ENCODE measurements around the gene ADGB. TPM values are rescaled to one million over a fixed set of nuclear protein-coding genes. Genes with fewer than 3 reads are reported as not detected.
A peak's percentile ranks its signal among the peaks of the same experiment; 100 is the strongest.

ADGB gene
- total and polyA plus RNA-seq, 4 donors, result 1.4 to 9.7 (median 5.5) TPM

GRCh38 chr6:146856296-146856695 lies 257.5 kb downstream of the ADGB start:
- Histone ChIP-seq H3K27ac (ENCODE audit: low read depth in 1 of 2, low read length in 1 of 2) (no peak overlapping the region), H3K9me3 (ENCODE audit: control insufficient read depth in 4 of 4, insufficient read depth in 3 of 4, low read length in 3 of 4) (no peaks in the 10 kb centered on the region), H3K4me1 (ENCODE audit: control insufficient read depth in 5 of 5, insufficient read depth in 5 of 5, low read length in 5 of 5) (peaks cover 0 to 6% (median 0%) of the 10 kb centered on the region in 5 donors), H3K4me3 (no peak overlapping the region), H3K36me3 (ENCODE audit: control insufficient read depth in 4 of 4, insufficient read depth in 4 of 4, low read length in 4 of 4) (no peaks in the 10 kb centered on the region), H3K9ac (ENCODE audit: insufficient read depth in 1 of 2, low read length in 2 of 2) (no peak overlapping the region), H3K27me3 (ENCODE audit: control insufficient read depth in 3 of 3, insufficient read depth in 3 of 3, low read length in 2 of 3) (no peaks in the 10 kb centered on the region)
- ATAC-seq (ENCODE audit: insufficient read depth, low FRiP score) (no peak), DNase-seq (no peak)
- 84 to 90% methylated on average over 7 of the region's 7 CpGs for WGBS, 2 donors
- TF ChIP-seq CTCF (IDR thresholded peaks at IDR 0.05; ENCODE audit: control extremely low read depth, extremely low read depth), result no peak

- Histone ChIP-seq H3K27ac (ENCODE audit: low read depth in 1 of 2, low read length in 1 of 2) (no peak overlapping the region), H3K9me3 (ENCODE audit: control insufficient read depth in 4 of 4, insufficient read depth in 3 of 4, low read length in 3 of 4) (no peaks in the 10 kb centered on the region), H3K36me3 (ENCODE audit: control insufficient read depth in 4 of 4, insufficient read depth in 4 of 4, low read length in 4 of 4) (no peaks in the 10 kb centered on the region), H3K9ac (ENCODE audit: insufficient read depth in 1 of 2, low read length in 2 of 2) (peak overlapping the region in 1 of 2 donors; percentile 45), H3K27me3 (ENCODE audit: control insufficient read depth in 3 of 3, insufficient read depth in 3 of 3, low read length in 2 of 3) (no peaks in the 10 kb centered on the region), H3K4me3 (no peak overlapping the region), H3K4me1 (ENCODE audit: control insufficient read depth in 5 of 5, insufficient read depth in 5 of 5, low read length in 5 of 5) (peaks cover 0 to 6% (median 0%) of the 10 kb centered on the region in 5 donors)
- peak; percentile 86 to 91 (median 87) for DNase-seq
- TF ChIP-seq CTCF (IDR thresholded peaks at IDR 0.05; ENCODE audit: control extremely low read depth, extremely low read depth), result peak; percentile 95
- 19 to 21% methylated on average over 27 of the region's 27 CpGs for WGBS, 2 donors
- ATAC-seq (ENCODE audit: insufficient read depth, low FRiP score), result peak; percentile 98
Observed at GRCh38 chr6:146857180-146857979, 258.6 kb downstream of the ADGB start.

GRCh38 chr6:146857980-146858347 lies 259.2 kb downstream of the ADGB start:
- Histone ChIP-seq H3K27me3 (ENCODE audit: control insufficient read depth in 3 of 3, insufficient read depth in 3 of 3, low read length in 2 of 3) (no peaks in the 10 kb centered on the region), H3K9ac (ENCODE audit: insufficient read depth in 1 of 2, low read length in 2 of 2) (peak overlapping the region in 1 of 2 donors; percentile 45), H3K4me1 (ENCODE audit: control insufficient read depth in 5 of 5, insufficient read depth in 5 of 5, low read length in 5 of 5) (peaks cover 0 to 6% (median 0%) of the 10 kb centered on the region in 5 donors), H3K36me3 (ENCODE audit: control insufficient read depth in 4 of 4, insufficient read depth in 4 of 4, low read length in 4 of 4) (no peaks in the 10 kb centered on the region), H3K27ac (ENCODE audit: low read depth in 1 of 2, low read length in 1 of 2) (peak overlapping the region in 1 of 2 donors; percentile 51), H3K4me3 (no peak overlapping the region), H3K9me3 (ENCODE audit: control insufficient read depth in 4 of 4, insufficient read depth in 3 of 4, low read length in 3 of 4) (no peaks in the 10 kb centered on the region)
- no peak for TF ChIP-seq CTCF (IDR thresholded peaks at IDR 0.05; ENCODE audit: control extremely low read depth, extremely low read depth)
- ATAC-seq (ENCODE audit: insufficient read depth, low FRiP score) (no peak), DNase-seq (no peak)
- 60 to 64% methylated on average over 5 of the region's 5 CpGs for WGBS, 2 donors
